Measurements from ENCODE around the gene NEDD4L. TPM values are rescaled to one million over a fixed set of nuclear protein-coding genes. Genes with fewer than 3 reads are reported as not detected.

Gene NEDD4L
- polyA plus RNA-seq, 1 experiment = 14.1 TPM

DNA sequence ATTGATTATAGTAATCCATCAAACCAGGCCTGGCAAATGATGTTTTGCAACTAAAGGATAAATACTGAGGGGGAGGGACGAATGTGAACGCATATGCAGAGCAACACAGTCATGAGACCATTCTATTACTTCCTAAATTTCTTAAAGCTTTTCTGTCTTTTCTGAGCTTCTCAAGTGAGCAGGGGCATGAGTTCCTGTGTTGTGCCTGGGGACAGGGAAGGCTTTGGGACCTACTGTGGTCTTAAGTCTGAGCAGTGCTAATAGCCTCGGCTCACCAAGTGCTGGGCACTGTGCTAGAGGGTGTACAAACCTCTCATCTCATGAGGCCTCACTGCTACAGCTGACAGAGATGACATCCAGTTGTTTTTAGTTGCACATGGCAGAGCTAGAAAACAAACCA is 182.4 kb downstream of the NEDD4L start:
- Histone ChIP-seq H3K27me3 (ENCODE audit: control insufficient read depth, insufficient read depth, low read length) (no peaks in the 10 kb centered on the region), H3K36me3 (ENCODE audit: control insufficient read depth, insufficient read depth, low read length) (no peaks in the 10 kb centered on the region), H3K4me3 (ENCODE audit: low read depth, low read length) (no peak overlapping the region)
- no peak for DNase-seq (ENCODE audit: low read depth)
- ChIA-PET CTCF (no interaction called here), POLR2A (no interaction called here)
- no peak for TF ChIP-seq CTCF (IDR thresholded peaks at IDR 0.05; ENCODE audit: insufficient read depth, low read depth, low read length)

- H3K27me3 ChIP-seq (ENCODE audit: control insufficient read depth, insufficient read depth, low read length) = no peaks in the 10 kb centered on the region
- ChIA-PET CTCF (interaction anchor here (0.8 kb wide), 2 partner anchors 12 to 46 kb away, joined by 3 read pairs; no protein-coding TSS in a partner anchor), POLR2A (no interaction called here)
- no peak for DNase-seq (ENCODE audit: low read depth)
- H3K4me3 ChIP-seq (ENCODE audit: low read depth, low read length) = no peak overlapping the region
- no peaks in the 10 kb centered on the region for H3K36me3 ChIP-seq (ENCODE audit: control insufficient read depth, insufficient read depth, low read length)
- no peak for TF ChIP-seq CTCF (IDR thresholded peaks at IDR 0.05; ENCODE audit: insufficient read depth, low read depth, low read length)
These were observed 183.4 kb downstream of the NEDD4L start for GRCh38 chr18:58227361-58227930.

GRCh38 chr18:58228176-58228575 is 184.2 kb downstream of the NEDD4L start:
- POLR2A ChIA-PET = no interaction called here
- Histone ChIP-seq H3K36me3 (ENCODE audit: control insufficient read depth, insufficient read depth, low read length) (no peaks in the 10 kb centered on the region), H3K4me3 (ENCODE audit: low read depth, low read length) (no peak overlapping the region), H3K27me3 (ENCODE audit: control insufficient read depth, insufficient read depth, low read length) (no peaks in the 10 kb centered on the region)
- TF ChIP-seq CTCF (IDR thresholded peaks at IDR 0.05; ENCODE audit: insufficient read depth, low read depth, low read length) = no peak
- DNase-seq (ENCODE audit: low read depth) = no peak
- CTCF ChIA-PET = interaction anchor here (0.8 kb wide), 1 partner anchor 47 kb away, joined by 3 read pairs; no protein-coding TSS in a partner anchor

DNA sequence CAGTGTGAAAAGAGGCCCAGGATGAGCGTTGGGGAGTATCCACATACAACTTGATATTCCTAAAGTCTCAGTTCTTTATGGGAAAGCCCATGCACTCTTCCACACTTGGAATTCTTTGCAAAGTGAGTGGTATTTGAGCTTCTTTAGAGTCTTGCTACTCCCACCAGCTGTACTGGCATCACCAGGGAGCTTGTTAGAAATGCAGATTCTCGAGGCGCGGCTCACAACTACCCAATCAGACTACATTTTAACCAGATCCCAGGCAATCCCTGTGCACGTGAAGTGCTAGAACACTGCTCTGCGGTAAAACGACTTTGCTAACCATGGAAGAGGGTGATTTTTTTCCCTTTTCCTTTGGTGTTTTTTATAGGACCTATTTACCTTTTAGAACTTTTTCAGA is 184.7 kb downstream of the NEDD4L start:
- no peak for TF ChIP-seq CTCF (IDR thresholded peaks at IDR 0.05; ENCODE audit: insufficient read depth, low read depth, low read length)
- no peaks in the 10 kb centered on the region for H3K36me3 ChIP-seq (ENCODE audit: control insufficient read depth, insufficient read depth, low read length)
- POLR2A ChIA-PET = no interaction called here
- CTCF ChIA-PET = no interaction called here
- DNase-seq (ENCODE audit: low read depth) = no peak
- H3K27me3 ChIP-seq (ENCODE audit: control insufficient read depth, insufficient read depth, low read length) = no peaks in the 10 kb centered on the region
- no peak overlapping the region for H3K4me3 ChIP-seq (ENCODE audit: low read depth, low read length)

DNA sequence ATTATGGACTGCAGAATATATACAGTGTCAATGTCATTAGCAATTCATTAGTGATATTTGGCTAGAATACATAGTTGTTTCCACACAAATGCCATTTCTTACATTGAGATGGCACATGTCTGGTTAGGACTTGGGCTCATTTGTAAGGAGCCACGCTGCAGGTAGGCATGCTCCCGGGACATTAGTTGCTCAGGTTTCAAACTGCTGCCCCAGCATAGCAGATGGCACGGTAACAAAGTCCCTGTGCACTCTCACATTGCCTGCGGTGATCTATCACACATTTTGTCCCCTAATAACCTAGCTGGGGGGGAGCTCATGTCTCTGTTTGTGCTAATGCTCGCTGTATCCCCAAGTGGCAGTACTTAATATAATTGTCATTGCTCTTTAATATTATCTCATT is 185.1 kb downstream of the NEDD4L start:
- CTCF ChIA-PET = no interaction called here

More for the DNA sequence above, 185.1 kb downstream of the NEDD4L start:
- H3K4me3 ChIP-seq (ENCODE audit: low read depth, low read length) = no peak overlapping the region
- TF ChIP-seq CTCF (IDR thresholded peaks at IDR 0.05; ENCODE audit: insufficient read depth, low read depth, low read length) = no peak
- DNase-seq (ENCODE audit: low read depth) = no peak
- H3K27me3 ChIP-seq (ENCODE audit: control insufficient read depth, insufficient read depth, low read length) = no peaks in the 10 kb centered on the region
- no peaks in the 10 kb centered on the region for H3K36me3 ChIP-seq (ENCODE audit: control insufficient read depth, insufficient read depth, low read length)
- POLR2A ChIA-PET = no interaction called here

All from BJ (cell line).